Measurements from ENCODE around the gene TMEM235.

- TF ChIP-seq CTCF (conservative IDR thresholded peaks at IDR 0.05 in 1 of 2, IDR thresholded peaks at IDR 0.05 in 1 of 2; ENCODE audit: extremely low read depth in 1 of 2, insufficient read depth in 1 of 2, low read depth in 1 of 2, low read length in 2 of 2), result no peak
- no peak for TF ChIP-seq EZH2 (IDR thresholded peaks at IDR 0.05; ENCODE audit: borderline replicate concordance, low read length)
These were observed 4.5 kb upstream of the TMEM235 start for GRCh38 chr17:78226759-78227454.

Measured in mammary epithelial cell (primary cell).